SK-N-SH (cell line): ENCODE measurements around the gene EFNA3.

ENCODE experiments used
- CTCF ChIP-seq: fragments of 200-600 bp; sonication (generic); IDR thresholded peaks from 2 replicates; pipeline ENCODE4 v1.6.1; 2017; ENCODE audit warnings: antibody characterized with exemption, mild to moderate bottlenecking, moderate library complexity
- JUND ChIP-seq: IDR thresholded peaks from 2 replicates; pipeline ENCODE4 v1.4.0; 2012
- POLR2AphosphoS5 ChIP-seq: IDR thresholded peaks from 2 replicates; pipeline ENCODE4 v1.6.1; 2012; ENCODE audit warnings: low read depth, low read length
- RAD21 ChIP-seq: IDR thresholded peaks from 2 replicates; pipeline ENCODE4 v1.6.1; 2012; ENCODE audit warnings: mild to moderate bottlenecking, low read length
- USF2 ChIP-seq: fragments of 150-350 bp; IDR thresholded peaks from 2 replicates; pipeline ENCODE4 v1.6.1; 2017; ENCODE audit warnings: antibody characterized with exemption, low read length, low read depth, borderline replicate concordance

DNA sequence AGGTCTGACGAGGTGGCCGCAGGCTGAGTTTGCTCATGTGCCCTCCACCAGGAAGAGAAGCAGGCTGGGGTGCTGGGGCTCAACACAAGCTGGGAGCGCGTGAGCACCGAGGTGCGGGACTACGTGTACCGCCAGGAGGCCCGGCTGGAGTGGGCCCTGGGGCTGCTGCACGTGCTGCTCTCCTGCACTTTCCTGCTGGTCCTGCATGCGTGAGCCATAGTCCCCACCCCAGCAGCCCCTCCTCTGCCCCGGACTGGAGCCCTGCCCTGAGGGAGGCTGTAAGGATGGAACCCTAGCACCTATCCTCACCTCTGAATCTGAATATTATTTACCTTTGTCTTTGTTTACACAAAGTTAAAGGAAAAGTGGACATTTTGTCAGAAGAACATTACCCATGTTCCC lies 35.3 kb upstream of the EFNA3 start:
- TF ChIP-seq USF2 (no peak), CTCF (no peak), POLR2AphosphoS5 (no peak), JUND (no peak), RAD21 (no peak)
